ENCODE results near the gene TMEM175.
A peak's percentile ranks its signal among the peaks of the same experiment; 100 is the strongest.
"Not testable (repeated sequence)": the region's sequence is repeated elsewhere in the genome, so short reads cannot be mapped to it uniquely, and the experiment has no call there.

The TMEM175 gene

DNA sequence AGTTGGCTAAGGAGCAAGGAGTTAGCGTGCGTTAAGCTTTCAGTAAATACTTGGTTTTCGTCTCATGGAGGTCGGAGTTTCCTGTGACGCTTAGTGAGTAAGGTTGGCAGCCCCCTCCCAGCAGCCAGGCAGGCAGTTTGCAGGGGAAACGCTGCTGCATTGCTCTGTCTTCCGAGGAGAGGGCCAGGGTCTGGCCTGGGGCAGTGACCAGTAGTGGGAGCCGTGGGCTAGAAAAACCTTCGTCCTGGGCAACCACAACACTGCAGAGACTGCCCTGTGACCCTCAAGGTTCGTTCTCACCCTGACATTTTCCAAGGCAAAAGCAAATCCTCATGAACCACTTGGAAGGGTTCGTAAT is 432 bp downstream of the TMEM175 start:
- Histone ChIP-seq H3K27me3 (ENCODE audit: control insufficient read depth, low read length) (peaks cover 23% of the 10 kb centered on the region), H3K27ac (ENCODE audit: low read depth, low read length) (peak overlapping the region; percentile 25; the same call in 1 of the 2 replicates), H4K20me1 (ENCODE audit: control insufficient read depth, insufficient read depth, low read depth, low read length) (peaks cover 20% of the 10 kb centered on the region), H3K4me2 (ENCODE audit: low read length) (peak overlapping the region; percentile 99), H3K4me3 (ENCODE audit: low read length) (peak overlapping the region; percentile 98), H3K9me2 (replicated peaks; ENCODE audit: control insufficient read depth, low read length) (no peaks in the 10 kb centered on the region), H3K9me3 (ENCODE audit: control insufficient read depth, insufficient read depth, low read length) (no peaks in the 10 kb centered on the region), H3K36me3 (ENCODE audit: control insufficient read depth, low read length) (peaks cover 4% of the 10 kb centered on the region), H3F3A (ENCODE audit: control insufficient read depth, insufficient read depth) (peaks cover 30% of the 10 kb centered on the region), H3K79me2 (ENCODE audit: control insufficient read depth, low read length) (peaks cover 49% of the 10 kb centered on the region), H3K4me1 (ENCODE audit: control insufficient read depth, low read length) (peaks cover 61% of the 10 kb centered on the region)
- no peak for TF ChIP-seq EZH2phosphoT487 (IDR thresholded peaks at IDR 0.05; ENCODE audit: borderline replicate concordance, low read length)
- TF ChIP-seq, protein P1, sequence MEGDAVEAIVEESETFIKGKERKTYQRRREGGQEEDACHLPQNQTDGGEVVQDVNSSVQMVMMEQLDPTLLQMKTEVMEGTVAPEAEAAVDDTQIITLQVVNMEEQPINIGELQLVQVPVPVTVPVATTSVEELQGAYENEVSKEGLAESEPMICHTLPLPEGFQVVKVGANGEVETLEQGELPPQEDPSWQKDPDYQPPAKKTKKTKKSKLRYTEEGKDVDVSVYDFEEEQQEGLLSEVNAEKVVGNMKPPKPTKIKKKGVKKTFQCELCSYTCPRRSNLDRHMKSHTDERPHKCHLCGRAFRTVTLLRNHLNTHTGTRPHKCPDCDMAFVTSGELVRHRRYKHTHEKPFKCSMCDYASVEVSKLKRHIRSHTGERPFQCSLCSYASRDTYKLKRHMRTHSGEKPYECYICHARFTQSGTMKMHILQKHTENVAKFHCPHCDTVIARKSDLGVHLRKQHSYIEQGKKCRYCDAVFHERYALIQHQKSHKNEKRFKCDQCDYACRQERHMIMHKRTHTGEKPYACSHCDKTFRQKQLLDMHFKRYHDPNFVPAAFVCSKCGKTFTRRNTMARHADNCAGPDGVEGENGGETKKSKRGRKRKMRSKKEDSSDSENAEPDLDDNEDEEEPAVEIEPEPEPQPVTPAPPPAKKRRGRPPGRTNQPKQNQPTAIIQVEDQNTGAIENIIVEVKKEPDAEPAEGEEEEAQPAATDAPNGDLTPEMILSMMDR (IDR thresholded peaks at IDR 0.05; ENCODE audit: low read depth, low read length, poor library complexity, severe bottlenecking) = peak; percentile 10

DNA sequence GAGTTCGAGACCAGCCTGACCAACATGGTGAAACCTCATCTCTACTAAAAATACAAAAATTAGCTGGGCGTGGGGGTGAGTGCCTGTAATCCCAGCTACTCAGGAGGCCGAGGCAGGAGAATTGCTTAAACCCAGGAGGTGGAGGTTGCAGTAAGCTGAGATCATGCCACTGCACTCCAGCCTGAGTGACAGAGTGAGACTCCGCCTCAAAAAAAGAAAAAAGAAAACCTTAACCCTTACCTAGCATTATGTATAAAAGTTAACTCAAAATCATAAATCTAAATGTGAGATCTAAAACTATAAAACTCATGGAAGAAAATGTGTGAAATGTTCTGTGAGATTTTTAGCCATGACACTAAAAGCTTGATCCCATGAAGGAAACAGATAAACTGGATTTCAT is 7.2 kb downstream of the TMEM175 start:
- not testable (repeated sequence) for H3K36me3 ChIP-seq (ENCODE audit: control insufficient read depth, low read length); H3K9me3 ChIP-seq (ENCODE audit: control insufficient read depth, insufficient read depth, low read length); H3K27ac ChIP-seq (ENCODE audit: low read depth, low read length); H4K20me1 ChIP-seq (ENCODE audit: control insufficient read depth, insufficient read depth, low read depth, low read length); H3K9me2 ChIP-seq (replicated peaks; ENCODE audit: control insufficient read depth, low read length); H3K4me2 ChIP-seq (ENCODE audit: low read length); H3K79me2 ChIP-seq (ENCODE audit: control insufficient read depth, low read length); H3K4me3 ChIP-seq (ENCODE audit: low read length)
- Histone ChIP-seq H3K4me1 (ENCODE audit: control insufficient read depth, low read length) (peaks cover 29% of the 10 kb centered on the region), H3F3A (ENCODE audit: control insufficient read depth, insufficient read depth) (peaks cover 19% of the 10 kb centered on the region), H3K27me3 (ENCODE audit: control insufficient read depth, low read length) (peaks cover 19% of the 10 kb centered on the region)

DNA sequence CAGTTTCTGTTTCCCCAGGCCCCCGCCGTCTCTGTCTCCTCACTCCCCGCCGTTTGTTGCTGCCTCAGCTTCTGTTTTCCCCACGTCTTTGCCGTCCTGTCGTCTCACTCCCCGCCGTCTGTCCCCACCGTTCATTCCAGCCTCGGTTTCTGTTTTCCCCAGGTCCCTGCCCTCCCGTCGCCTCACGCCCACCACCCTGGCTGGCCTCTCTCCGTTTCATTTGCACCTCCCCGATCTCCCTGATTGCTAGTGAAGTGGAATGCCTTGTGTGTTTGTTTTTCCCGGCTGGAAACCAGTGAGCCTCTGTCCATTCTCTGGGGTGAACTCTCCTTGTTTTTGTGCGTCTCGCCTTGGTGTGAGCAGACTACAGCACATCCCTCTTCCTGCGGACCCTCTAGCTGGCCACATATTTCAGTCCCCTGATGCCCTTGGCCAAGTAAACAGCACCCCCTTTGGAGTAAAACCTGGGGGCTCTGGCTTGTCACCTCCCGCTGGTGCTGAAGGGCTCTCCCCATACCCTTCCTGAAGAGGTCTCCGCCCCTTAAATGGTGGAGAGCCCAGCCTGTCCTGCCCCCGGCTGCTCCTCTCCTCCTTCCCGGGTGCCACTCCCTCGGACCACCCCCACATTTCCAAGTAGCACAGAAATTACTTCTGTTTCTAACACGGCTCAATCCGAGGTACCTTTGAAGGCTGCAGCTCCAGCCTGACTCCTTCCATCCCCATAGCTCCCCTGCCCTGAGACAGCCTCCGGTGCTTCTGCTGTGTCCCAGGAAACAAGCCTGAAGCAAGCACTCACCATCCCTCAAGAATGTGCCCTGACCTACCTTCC is 13.2 kb downstream of the TMEM175 start:
- no peaks in the 10 kb centered on the region for H3K36me3 ChIP-seq (ENCODE audit: control insufficient read depth, low read length)
- 0 out of 2 replicates have a peak, but pooled peaks cover 8% of the 10 kb centered on the region for H4K20me1 ChIP-seq (ENCODE audit: control insufficient read depth, insufficient read depth, low read depth, low read length)
- no peak for TF ChIP-seq EZH2phosphoT487 (IDR thresholded peaks at IDR 0.05; ENCODE audit: borderline replicate concordance, low read length)
- TF ChIP-seq, protein P1 (IDR thresholded peaks at IDR 0.05; ENCODE audit: low read depth, low read length, poor library complexity, severe bottlenecking) = no peak

DNA sequence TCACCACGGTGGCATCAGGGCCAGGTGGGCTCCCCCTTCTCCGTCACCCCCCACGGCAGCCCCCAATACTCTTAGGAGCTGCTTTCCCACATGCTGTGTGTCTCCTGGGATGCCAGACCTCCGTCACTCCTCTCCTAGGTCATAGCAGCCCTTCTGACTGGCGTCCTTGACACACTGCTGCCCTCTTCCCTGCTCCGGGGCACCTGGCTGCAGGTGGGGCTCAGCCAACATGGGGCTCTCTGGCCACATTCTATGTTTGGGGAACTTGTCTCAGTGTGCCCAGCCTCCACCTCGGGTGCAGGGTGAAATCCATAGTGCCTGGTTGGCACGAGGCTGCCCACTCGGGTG is 13.8 kb downstream of the TMEM175 start:
- H3K9me3 ChIP-seq (ENCODE audit: control insufficient read depth, insufficient read depth, low read length) = no peaks in the 10 kb centered on the region
- H3K4me2 ChIP-seq (ENCODE audit: low read length) = no peak overlapping the region
- H3K79me2 ChIP-seq (ENCODE audit: control insufficient read depth, low read length) = no peaks in the 10 kb centered on the region
- no peaks in the 10 kb centered on the region for H3K27me3 ChIP-seq (ENCODE audit: control insufficient read depth, low read length)
- H4K20me1 ChIP-seq (ENCODE audit: control insufficient read depth, insufficient read depth, low read depth, low read length) = 0 out of 2 replicates have a peak, but pooled peaks cover 8% of the 10 kb centered on the region
- no peaks in the 10 kb centered on the region for H3K9me2 ChIP-seq (replicated peaks; ENCODE audit: control insufficient read depth, low read length)
- H3F3A ChIP-seq (ENCODE audit: control insufficient read depth, insufficient read depth) = no peaks in the 10 kb centered on the region
- H3K4me3 ChIP-seq (ENCODE audit: low read length) = no peak overlapping the region
- no peak overlapping the region for H3K27ac ChIP-seq (ENCODE audit: low read depth, low read length)
- no peaks in the 10 kb centered on the region for H3K36me3 ChIP-seq (ENCODE audit: control insufficient read depth, low read length)
- TF ChIP-seq EZH2phosphoT487 (IDR thresholded peaks at IDR 0.05; ENCODE audit: borderline replicate concordance, low read length) = no peak
- TF ChIP-seq, protein P1 (IDR thresholded peaks at IDR 0.05; ENCODE audit: low read depth, low read length, poor library complexity, severe bottlenecking) = no peak
- no peaks in the 10 kb centered on the region for H3K4me1 ChIP-seq (ENCODE audit: control insufficient read depth, low read length)

More for the DNA sequence above, 13.2 kb downstream of the TMEM175 start:
- Histone ChIP-seq H3K4me1 (ENCODE audit: control insufficient read depth, low read length) (no peaks in the 10 kb centered on the region), H3K9me3 (ENCODE audit: control insufficient read depth, insufficient read depth, low read length) (no peaks in the 10 kb centered on the region), H3K27me3 (ENCODE audit: control insufficient read depth, low read length) (no peaks in the 10 kb centered on the region), H3K79me2 (ENCODE audit: control insufficient read depth, low read length) (no peaks in the 10 kb centered on the region), H3K9me2 (replicated peaks; ENCODE audit: control insufficient read depth, low read length) (no peaks in the 10 kb centered on the region), H3K4me3 (ENCODE audit: low read length) (no peak overlapping the region), H3K27ac (ENCODE audit: low read depth, low read length) (no peak overlapping the region), H3K4me2 (ENCODE audit: low read length) (no peak overlapping the region), H3F3A (ENCODE audit: control insufficient read depth, insufficient read depth) (no peaks in the 10 kb centered on the region)
